ENCODE results near the gene GPR26.
A peak's percentile ranks its signal among the peaks of the same experiment; 100 is the strongest.

GPR26 gene

DNA sequence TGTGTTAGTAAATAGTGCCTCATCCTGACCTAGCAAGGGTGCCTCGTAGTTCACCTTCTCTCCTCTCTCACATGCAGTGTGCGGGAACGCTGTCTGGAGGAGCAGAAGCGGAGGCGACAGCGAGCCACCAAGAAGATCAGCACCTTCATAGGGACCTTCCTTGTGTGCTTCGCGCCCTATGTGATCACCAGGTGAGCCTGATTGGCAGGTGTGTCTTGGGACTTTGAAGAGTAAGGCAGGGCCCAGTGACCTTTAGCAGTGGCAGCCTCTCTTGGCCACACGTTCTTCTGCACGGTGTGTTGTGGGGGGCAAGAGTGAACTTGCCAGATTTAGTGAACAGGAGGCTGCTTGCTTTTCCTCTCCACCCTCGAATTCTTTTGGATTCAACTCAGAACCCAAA is 8.6 kb downstream of the GPR26 start:
- Histone ChIP-seq H3K27ac (no peak overlapping the region), H3K9ac (no peak overlapping the region), H3K4me2 (no peak overlapping the region), H3K4me3 (no peak overlapping the region), H3K9me3 (no peaks in the 10 kb centered on the region), H3K4me1 (peaks cover 10% of the 10 kb centered on the region; the same call in 1 of the 2 replicates), H4K20me1 (no peaks in the 10 kb centered on the region), H3K27me3 (no peaks in the 10 kb centered on the region), H3K36me3 (no peaks in the 10 kb centered on the region)
- no peak for TF ChIP-seq Cebpa-rat (IDR thresholded peaks at IDR 0.05)

DNA sequence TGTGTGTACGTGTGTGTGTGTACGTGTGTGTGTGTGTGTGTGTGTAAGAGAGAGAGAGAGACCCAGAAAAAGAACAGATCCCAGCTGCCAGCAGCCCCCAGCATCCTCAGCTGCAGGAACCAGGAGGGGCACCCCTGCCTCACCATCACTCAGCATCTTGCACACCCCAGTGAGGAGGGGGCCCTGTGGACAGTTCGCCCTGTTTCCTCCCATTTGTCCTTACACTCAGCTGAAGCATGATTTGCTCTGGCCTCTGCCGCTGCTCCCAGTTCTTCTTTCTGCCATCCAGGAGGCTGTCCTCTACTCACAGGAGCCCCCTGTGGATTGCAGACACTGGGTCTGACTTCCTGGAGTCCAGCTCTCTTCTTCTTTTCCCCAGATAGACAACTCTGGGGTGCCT is 9.7 kb downstream of the GPR26 start:
- Histone ChIP-seq H3K4me3 (no peak overlapping the region), H3K27ac (no peak overlapping the region), H3K9me3 (no peaks in the 10 kb centered on the region), H3K36me3 (no peaks in the 10 kb centered on the region), H4K20me1 (no peaks in the 10 kb centered on the region), H3K4me2 (no peak overlapping the region), H3K9ac (no peak overlapping the region), H3K4me1 (peaks cover 19% of the 10 kb centered on the region), H3K27me3 (no peaks in the 10 kb centered on the region)
- TF ChIP-seq Cebpa-rat (IDR thresholded peaks at IDR 0.05): no peak

DNA sequence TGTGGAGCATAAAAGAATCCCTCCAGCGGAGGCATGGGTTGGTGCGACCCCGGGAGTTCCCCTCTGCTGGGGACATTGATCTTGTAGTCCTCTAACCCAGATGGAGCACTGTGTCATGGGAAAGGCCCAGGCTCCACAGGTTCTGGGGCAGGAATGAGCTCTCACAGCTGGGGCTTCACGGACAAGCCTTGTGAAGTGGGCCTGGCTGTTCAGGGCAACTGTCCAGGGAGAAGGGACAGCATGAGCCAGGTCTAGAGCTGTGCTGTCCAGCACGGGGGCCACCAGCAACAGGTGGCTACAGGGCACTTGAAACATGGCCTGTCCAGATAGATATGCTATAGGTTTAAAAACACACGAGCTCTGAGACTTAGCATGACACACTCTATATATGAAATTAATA is 11.4 kb downstream of the GPR26 start:
- TF ChIP-seq Cebpa-rat (IDR thresholded peaks at IDR 0.05): no peak
- Histone ChIP-seq H3K27me3 (no peaks in the 10 kb centered on the region), H3K9me3 (no peaks in the 10 kb centered on the region)

DNA sequence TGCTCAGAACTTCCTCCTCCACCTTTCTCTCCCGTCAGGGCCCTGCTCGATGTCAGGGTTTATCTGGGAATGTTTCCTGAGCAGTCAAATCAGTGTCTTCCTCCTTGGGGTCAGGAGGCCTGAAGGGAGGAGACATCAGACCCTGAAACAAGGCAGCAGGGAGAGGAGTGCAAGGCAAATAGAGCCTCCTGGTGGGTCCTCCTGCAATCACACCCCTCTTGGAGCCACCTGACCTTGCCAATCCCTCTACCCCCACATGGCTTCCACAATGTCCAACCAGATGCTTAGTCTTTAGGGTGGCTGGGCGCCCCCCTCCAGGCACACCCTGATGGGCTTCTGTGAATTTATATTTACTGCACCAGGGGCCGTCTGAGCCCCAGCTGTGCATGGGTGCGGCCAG is 12.2 kb downstream of the GPR26 start:
- TF ChIP-seq Cebpa-rat (IDR thresholded peaks at IDR 0.05): no peak
- Histone ChIP-seq H3K27ac (no peak overlapping the region), H3K9me3 (no peaks in the 10 kb centered on the region), H3K9ac (no peak overlapping the region), H3K36me3 (no peaks in the 10 kb centered on the region), H4K20me1 (no peaks in the 10 kb centered on the region), H3K4me1 (peaks cover 34% of the 10 kb centered on the region), H3K27me3 (no peaks in the 10 kb centered on the region), H3K4me2 (no peak overlapping the region), H3K4me3 (no peak overlapping the region)

More for the DNA sequence above, 11.4 kb downstream of the GPR26 start:
- Histone ChIP-seq H3K4me3 (no peak overlapping the region), H3K36me3 (no peaks in the 10 kb centered on the region), H3K4me2 (no peak overlapping the region), H3K4me1 (peaks cover 34% of the 10 kb centered on the region), H3K9ac (no peak overlapping the region), H3K27ac (no peak overlapping the region), H4K20me1 (no peaks in the 10 kb centered on the region)

DNA sequence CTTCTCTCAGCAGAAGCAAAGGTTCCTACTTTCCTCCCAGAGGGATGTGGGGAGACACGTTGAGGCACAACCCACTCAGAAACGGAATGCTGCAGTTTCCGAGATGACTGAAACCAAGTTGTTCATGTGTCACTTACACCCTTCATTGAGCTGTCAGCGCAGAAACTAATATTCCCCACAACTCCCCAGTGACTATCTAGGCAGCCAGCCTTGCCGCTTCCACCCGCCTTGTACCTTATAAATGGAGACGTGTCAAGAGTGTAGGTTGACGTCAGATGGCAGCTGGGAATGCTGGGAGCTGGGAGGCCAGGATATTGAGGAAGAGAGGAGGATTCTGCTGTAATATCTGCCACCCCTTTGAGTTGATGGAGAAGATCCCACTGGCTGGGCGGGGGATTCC is 15.1 kb downstream of the GPR26 start:
- Histone ChIP-seq H3K4me2 (peak overlapping the region; percentile 44), H3K9ac (no peak overlapping the region), H3K36me3 (no peaks in the 10 kb centered on the region), H4K20me1 (no peaks in the 10 kb centered on the region), H3K4me3 (no peak overlapping the region), H3K4me1 (peaks cover 30% of the 10 kb centered on the region), H3K27ac (no peak overlapping the region), H3K27me3 (no peaks in the 10 kb centered on the region), H3K9me3 (no peaks in the 10 kb centered on the region)
- no peak for TF ChIP-seq Cebpa-rat (IDR thresholded peaks at IDR 0.05)

DNA sequence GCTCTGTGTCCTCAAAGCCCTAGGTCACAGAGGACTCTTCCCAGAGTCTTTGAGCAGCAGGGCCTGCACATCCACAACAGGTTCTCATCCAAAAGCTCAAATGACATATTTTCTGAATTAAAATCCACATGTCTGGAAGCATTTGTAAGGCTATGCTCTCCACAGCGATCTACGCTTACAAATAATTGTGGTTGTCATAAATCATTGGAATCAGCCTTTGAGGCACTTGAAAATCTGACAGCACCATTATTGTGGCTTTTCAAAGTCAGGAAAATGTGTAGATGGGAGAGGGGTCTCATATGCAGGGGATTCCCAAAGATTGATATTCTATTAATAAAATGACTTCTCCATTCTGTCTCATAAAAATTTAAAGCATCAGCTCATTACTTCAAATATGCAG is 16.3 kb downstream of the GPR26 start:
- H3K4me3 ChIP-seq: no peak overlapping the region
- no peak for TF ChIP-seq Cebpa-rat (IDR thresholded peaks at IDR 0.05)
- H3K4me1 ChIP-seq: peaks cover 26% of the 10 kb centered on the region
- no peaks in the 10 kb centered on the region for H3K27me3 ChIP-seq
- H3K9me3 ChIP-seq: no peaks in the 10 kb centered on the region
- no peak overlapping the region for H3K9ac ChIP-seq
- H3K27ac ChIP-seq: no peak overlapping the region
- no peaks in the 10 kb centered on the region for H3K36me3 ChIP-seq
- no peaks in the 10 kb centered on the region for H4K20me1 ChIP-seq
- no peak overlapping the region for H3K4me2 ChIP-seq

DNA sequence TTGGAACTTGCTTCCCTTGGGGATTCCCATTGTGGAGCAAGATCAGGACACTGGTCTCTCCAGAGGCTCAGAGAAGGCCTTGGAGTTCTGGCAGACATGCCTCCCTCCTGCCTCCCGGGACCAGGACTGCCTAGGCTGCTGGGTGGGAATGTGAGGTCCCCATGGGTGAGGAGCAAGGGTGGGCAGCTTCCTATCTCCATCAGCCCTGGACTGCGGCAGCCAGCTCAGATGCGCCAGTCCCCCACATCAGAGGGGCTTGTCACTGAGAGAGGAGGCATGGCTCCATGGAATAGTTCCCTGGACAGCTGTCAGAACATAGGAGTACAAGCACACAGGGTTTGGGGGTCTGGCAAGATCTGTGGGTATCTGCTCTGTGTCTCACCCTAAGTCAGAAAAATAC is 17.3 kb downstream of the GPR26 start:
- H3K4me2 ChIP-seq: no peak overlapping the region
- H3K4me1 ChIP-seq: peaks cover 30% of the 10 kb centered on the region
- no peaks in the 10 kb centered on the region for H3K36me3 ChIP-seq
- H3K9ac ChIP-seq: no peak overlapping the region
- no peak overlapping the region for H3K27ac ChIP-seq
- no peaks in the 10 kb centered on the region for H3K27me3 ChIP-seq
- no peak for TF ChIP-seq Cebpa-rat (IDR thresholded peaks at IDR 0.05)
- no peaks in the 10 kb centered on the region for H4K20me1 ChIP-seq
- H3K9me3 ChIP-seq: no peaks in the 10 kb centered on the region
- no peak overlapping the region for H3K4me3 ChIP-seq

DNA sequence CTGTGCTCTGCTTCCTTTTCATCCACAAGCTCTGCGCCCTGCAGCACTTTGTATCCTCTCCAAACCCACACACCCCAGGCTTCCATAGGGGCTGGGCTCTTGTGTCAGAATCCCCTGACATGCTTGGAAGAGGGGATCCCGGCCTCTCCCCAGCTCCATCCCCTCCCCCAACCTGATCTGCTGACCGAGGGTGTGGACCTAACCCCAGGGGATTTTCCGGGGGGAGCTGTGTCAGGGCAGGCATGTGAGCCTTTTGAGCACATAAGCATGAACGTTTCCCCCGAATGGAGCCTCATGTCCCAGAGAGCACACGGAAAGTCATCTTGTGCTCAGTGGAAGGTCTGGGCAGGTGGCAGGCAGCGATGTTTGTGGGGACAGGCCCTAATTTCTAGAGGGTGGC is 17.7 kb downstream of the GPR26 start:
- peaks cover 30% of the 10 kb centered on the region for H3K4me1 ChIP-seq
- H3K27ac ChIP-seq: no peak overlapping the region
- no peaks in the 10 kb centered on the region for H3K9me3 ChIP-seq
- H3K36me3 ChIP-seq: no peaks in the 10 kb centered on the region
- no peaks in the 10 kb centered on the region for H4K20me1 ChIP-seq
- no peak for TF ChIP-seq Cebpa-rat (IDR thresholded peaks at IDR 0.05)
- H3K4me2 ChIP-seq: no peak overlapping the region
- H3K27me3 ChIP-seq: no peaks in the 10 kb centered on the region
- no peak overlapping the region for H3K9ac ChIP-seq
- no peak overlapping the region for H3K4me3 ChIP-seq

DNA sequence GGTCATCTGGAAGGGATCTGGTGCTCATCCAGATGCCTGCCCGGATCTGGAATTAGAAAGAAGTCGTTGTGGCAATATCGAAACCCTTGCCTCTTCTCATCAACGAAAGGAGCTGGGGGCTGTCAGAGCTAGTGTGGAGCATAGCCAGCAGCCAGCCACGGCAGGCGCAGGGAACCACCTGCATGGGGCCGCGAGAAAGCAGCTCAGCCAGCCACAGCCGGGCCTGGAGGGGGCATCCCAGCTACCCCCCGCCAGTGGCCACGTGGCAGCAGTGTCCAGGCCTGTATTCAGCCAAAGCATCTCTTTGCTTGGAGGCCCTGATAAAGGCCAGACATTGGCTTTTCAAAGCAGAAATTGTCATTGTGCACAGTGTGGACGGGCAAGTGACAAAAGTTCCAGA is 19.1 kb downstream of the GPR26 start:
- H3K4me1 ChIP-seq: peaks cover 27% of the 10 kb centered on the region
- no peaks in the 10 kb centered on the region for H4K20me1 ChIP-seq
- no peaks in the 10 kb centered on the region for H3K36me3 ChIP-seq
- TF ChIP-seq Cebpa-rat (IDR thresholded peaks at IDR 0.05): no peak
- no peak overlapping the region for H3K4me3 ChIP-seq
- H3K9me3 ChIP-seq: no peaks in the 10 kb centered on the region
- no peaks in the 10 kb centered on the region for H3K27me3 ChIP-seq
- no peak overlapping the region for H3K4me2 ChIP-seq
- H3K9ac ChIP-seq: no peak overlapping the region
- no peak overlapping the region for H3K27ac ChIP-seq

DNA sequence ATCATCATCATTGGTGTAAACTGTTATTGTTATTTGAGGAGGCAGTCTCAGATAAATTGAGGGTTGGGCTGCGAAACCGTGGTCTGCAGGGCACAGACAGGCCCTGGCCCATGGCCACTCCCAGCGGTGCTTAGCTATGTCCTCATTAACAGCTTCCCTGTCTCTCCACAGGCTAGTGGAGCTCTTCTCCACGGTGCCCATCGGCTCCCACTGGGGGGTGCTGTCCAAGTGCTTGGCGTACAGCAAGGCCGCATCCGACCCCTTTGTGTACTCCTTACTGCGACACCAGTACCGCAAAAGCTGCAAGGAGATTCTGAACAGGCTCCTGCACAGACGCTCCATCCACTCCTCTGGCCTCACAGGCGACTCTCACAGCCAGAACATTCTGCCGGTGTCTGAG is 21.6 kb downstream of the GPR26 start:
- no peak overlapping the region for H3K27ac ChIP-seq
- no peak overlapping the region for H3K4me3 ChIP-seq
- no peaks in the 10 kb centered on the region for H3K27me3 ChIP-seq
- H3K9ac ChIP-seq: no peak overlapping the region
- H3K4me1 ChIP-seq: peaks cover 13% of the 10 kb centered on the region
- no peaks in the 10 kb centered on the region for H4K20me1 ChIP-seq
- H3K36me3 ChIP-seq: no peaks in the 10 kb centered on the region
- no peaks in the 10 kb centered on the region for H3K9me3 ChIP-seq
- no peak for TF ChIP-seq Cebpa-rat (IDR thresholded peaks at IDR 0.05)
- H3K4me2 ChIP-seq: no peak overlapping the region

DNA sequence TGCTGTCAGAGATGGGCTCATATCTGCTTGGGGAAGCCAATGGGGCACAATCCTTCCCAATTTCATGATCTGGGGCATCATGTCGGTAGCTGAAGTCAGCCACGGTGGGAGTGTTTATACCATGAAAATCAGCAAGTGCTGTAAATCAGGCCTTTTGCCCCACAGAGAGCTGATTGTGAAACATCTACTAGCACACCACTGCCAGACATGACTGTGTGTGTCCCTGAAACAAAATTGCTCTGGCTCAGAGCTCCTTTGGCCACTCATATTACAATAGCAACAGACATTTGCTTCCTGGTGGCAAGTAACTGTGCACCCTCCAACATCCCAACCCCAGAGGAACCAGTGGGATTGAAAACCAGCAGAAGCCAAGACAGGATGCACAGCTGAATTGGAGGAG is 23.7 kb downstream of the GPR26 start:
- Histone ChIP-seq H3K4me3 (no peak overlapping the region), H4K20me1 (no peaks in the 10 kb centered on the region), H3K9ac (no peak overlapping the region), H3K36me3 (no peaks in the 10 kb centered on the region), H3K27ac (no peak overlapping the region), H3K27me3 (no peaks in the 10 kb centered on the region), H3K4me1 (peaks cover 13% of the 10 kb centered on the region), H3K9me3 (no peaks in the 10 kb centered on the region), H3K4me2 (no peak overlapping the region)
- TF ChIP-seq Cebpa-rat (IDR thresholded peaks at IDR 0.05): no peak
